Measurements from ENCODE around the gene ELK4. TPM values are rescaled to one million over a fixed set of nuclear protein-coding genes. Genes with fewer than 3 reads are reported as not detected.

ELK4 gene
- total and polyA plus RNA-seq, 2 donors (not counting 1 experiment from before 2014, with no cell fraction given) = 11.7 to 11.8 TPM

DNA sequence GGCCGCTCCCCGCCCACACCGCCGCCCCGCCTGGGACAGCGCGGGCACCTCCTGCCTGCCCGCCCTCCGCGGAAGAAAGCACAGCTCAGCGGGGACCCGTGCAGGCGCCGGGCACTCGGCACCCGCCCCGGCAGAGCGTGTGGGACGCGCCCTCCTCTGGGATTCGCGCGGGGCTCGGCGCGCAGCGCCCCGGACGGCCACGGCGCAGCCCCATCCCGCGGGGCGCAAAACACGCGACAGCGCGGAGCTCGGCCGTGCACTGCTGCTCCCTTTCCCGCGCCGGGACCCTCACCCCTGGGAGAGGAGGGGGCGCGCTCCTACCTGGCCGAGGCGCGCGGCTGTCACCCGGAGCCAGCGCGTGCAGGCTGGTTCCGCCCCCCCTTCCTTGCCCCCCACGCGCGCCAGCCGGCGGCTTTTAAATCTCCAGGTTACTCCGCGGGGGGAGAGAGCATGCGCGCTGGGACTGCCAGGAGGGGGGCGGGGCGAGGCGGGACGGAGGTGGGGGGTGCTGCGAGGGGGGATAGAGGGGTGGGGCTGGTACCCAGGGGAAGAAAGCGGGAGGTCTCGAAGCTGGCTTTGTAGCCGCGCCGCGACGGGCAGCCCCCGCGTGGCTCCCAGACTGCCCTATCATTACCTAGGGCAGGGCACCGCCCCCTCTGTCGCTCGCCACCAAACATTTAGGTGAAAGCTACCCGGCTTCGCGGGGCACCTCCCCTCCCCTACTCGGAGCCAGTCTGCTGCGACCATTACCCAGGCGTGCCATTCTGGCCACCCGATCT, 48.5 kb upstream of the ELK4 start, which contains the start of gene SLC45A3:
Gene SLC45A3, minus strand, starts transcription at position 437 of the 779 bp plus-strand sequence. CDS start 15,853 bp downstream, outside the sequence.
- Histone ChIP-seq H3K4me2 (ENCODE audit: extremely low read depth, insufficient read depth, low read length) (peak within 1 kb of the TSS; percentile 82), H3K4me1 (ENCODE audit: control insufficient read depth, extremely low read depth, insufficient read depth, low read length) (peaks cover 7% of the 10 kb centered on the region), H3K36me3 (ENCODE audit: control insufficient read depth, insufficient read depth, low read length) (no peaks in the 10 kb centered on the region), H4K20me1 (ENCODE audit: control insufficient read depth, extremely low read depth, insufficient read depth, low read length) (no peaks in the 10 kb centered on the region), H3K9me3 (ENCODE audit: control insufficient read depth, insufficient read depth, low read depth, low read length) (no peaks in the 10 kb centered on the region), H3K27me3 (ENCODE audit: control insufficient read depth, insufficient read depth, low read length) (peaks cover 6% of the 10 kb centered on the region), H3K9ac (ENCODE audit: insufficient read depth, low read length) (peak within 1 kb of the TSS; percentile 53), H3K4me3 (replicated peaks in 1 of 4; ENCODE audit: control extremely low read depth in 1 of 4, insufficient read depth in 1 of 4, low read depth in 3 of 4, low read length in 4 of 4) (peak within 1 kb of the TSS; percentile 40 to 67 (median 61)), H3K27ac (ENCODE audit: insufficient read depth, low read length) (peak within 1 kb of the TSS; percentile 71), H3K79me2 (ENCODE audit: control insufficient read depth, insufficient read depth, low read length) (no peaks in the 10 kb centered on the region), H2AFZ (ENCODE audit: low read length) (peak within 1 kb of the TSS; percentile 83)
- no peak for TF ChIP-seq EZH2 (IDR thresholded peaks at IDR 0.05; ENCODE audit: low read length, missing control alignments)
- TF ChIP-seq, protein P1, sequence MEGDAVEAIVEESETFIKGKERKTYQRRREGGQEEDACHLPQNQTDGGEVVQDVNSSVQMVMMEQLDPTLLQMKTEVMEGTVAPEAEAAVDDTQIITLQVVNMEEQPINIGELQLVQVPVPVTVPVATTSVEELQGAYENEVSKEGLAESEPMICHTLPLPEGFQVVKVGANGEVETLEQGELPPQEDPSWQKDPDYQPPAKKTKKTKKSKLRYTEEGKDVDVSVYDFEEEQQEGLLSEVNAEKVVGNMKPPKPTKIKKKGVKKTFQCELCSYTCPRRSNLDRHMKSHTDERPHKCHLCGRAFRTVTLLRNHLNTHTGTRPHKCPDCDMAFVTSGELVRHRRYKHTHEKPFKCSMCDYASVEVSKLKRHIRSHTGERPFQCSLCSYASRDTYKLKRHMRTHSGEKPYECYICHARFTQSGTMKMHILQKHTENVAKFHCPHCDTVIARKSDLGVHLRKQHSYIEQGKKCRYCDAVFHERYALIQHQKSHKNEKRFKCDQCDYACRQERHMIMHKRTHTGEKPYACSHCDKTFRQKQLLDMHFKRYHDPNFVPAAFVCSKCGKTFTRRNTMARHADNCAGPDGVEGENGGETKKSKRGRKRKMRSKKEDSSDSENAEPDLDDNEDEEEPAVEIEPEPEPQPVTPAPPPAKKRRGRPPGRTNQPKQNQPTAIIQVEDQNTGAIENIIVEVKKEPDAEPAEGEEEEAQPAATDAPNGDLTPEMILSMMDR (conservative IDR thresholded peaks at IDR 0.05 in 1 of 2, IDR thresholded peaks at IDR 0.05 in 1 of 2; ENCODE audit: low read depth in 1 of 2, low read length in 2 of 2) = no peak
- no peak for DNase-seq (ENCODE audit: low read depth in 2 of 2)

DNA sequence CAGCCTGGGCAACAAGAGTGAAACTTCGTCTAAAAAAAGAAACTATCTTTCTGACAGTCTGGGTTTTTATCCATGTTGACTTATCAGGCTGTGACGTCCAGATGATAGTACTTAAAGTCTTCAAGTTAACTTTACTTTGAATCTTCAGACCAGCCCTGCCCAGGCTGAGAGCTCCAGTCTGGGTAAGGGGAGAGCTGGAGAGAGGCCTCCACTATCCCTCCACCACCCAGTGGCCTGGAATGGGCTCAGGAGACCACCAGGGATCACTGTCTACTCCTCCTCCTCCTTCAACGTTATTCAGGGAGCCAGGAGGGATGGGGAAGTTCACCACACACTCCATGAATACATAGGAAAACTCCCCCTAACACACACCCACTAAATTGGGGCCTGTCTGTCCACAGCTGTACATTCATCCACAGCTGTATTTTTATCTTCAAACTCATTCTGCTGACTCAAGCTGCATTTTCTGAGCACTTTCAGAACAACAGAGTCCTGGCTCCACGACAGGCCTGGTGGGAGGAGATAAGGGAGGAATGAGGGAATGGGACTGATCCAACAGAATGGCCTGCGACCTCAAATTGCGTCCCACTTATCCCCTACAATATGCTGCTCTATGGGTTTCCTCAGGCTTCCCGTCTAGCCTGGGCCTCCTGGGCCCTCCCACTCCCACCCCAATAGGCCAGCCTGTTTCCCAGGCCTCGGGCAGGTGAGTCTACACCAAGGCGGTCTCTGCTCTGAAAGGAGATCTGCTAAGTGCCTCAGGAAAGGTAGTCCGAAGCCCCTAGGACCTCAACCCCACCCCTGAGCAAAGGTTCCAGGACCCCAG, 46.7 kb upstream of the ELK4 start:
- no peaks in the 10 kb centered on the region for H3K9me3 ChIP-seq (ENCODE audit: control insufficient read depth, insufficient read depth, low read depth, low read length)
- peak; percentile 58 to 68 for DNase-seq (ENCODE audit: low read depth in 2 of 2)
- peak overlapping the region in 1 of 4 experiments; percentile 65 for H3K4me3 ChIP-seq (replicated peaks in 1 of 4; ENCODE audit: control extremely low read depth in 1 of 4, insufficient read depth in 1 of 4, low read depth in 3 of 4, low read length in 4 of 4)
- H3K79me2 ChIP-seq (ENCODE audit: control insufficient read depth, insufficient read depth, low read length) = no peaks in the 10 kb centered on the region
- no peak overlapping the region for H3K9ac ChIP-seq (ENCODE audit: insufficient read depth, low read length)
- no peaks in the 10 kb centered on the region for H3K36me3 ChIP-seq (ENCODE audit: control insufficient read depth, insufficient read depth, low read length)
- H3K4me2 ChIP-seq (ENCODE audit: extremely low read depth, insufficient read depth, low read length) = peak overlapping the region; percentile 82
- no peak overlapping the region for H2AFZ ChIP-seq (ENCODE audit: low read length)
- no peak overlapping the region for H3K27ac ChIP-seq (ENCODE audit: insufficient read depth, low read length)
- peaks cover 6% of the 10 kb centered on the region for H3K27me3 ChIP-seq (ENCODE audit: control insufficient read depth, insufficient read depth, low read length)
- TF ChIP-seq, protein P1 (conservative IDR thresholded peaks at IDR 0.05 in 1 of 2, IDR thresholded peaks at IDR 0.05 in 1 of 2; ENCODE audit: low read depth in 1 of 2, low read length in 2 of 2) = no peak
- no peak for TF ChIP-seq EZH2 (IDR thresholded peaks at IDR 0.05; ENCODE audit: low read length, missing control alignments)
- no peaks in the 10 kb centered on the region for H4K20me1 ChIP-seq (ENCODE audit: control insufficient read depth, extremely low read depth, insufficient read depth, low read length)
- peaks cover 7% of the 10 kb centered on the region for H3K4me1 ChIP-seq (ENCODE audit: control insufficient read depth, extremely low read depth, insufficient read depth, low read length)

DNA sequence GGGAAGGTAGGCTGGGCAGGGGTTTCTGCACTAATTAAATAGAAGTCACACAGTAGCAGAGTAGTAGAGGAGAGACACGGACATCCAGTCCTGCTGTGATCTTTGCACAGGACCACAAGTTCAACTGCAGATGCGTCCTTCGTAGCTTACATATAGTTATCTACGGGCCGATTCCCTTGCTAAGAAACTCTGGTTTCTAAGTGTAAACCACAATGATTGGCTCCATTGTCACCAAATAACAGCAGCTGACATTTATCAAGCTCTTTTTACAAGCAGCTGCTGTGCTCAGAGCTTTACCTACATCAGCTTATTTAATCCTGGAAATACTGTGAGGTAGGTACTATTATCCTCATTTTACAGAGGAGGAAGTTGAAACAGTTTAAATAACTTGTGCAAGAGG, 45.4 kb upstream of the ELK4 start:
- Histone ChIP-seq H4K20me1 (ENCODE audit: control insufficient read depth, extremely low read depth, insufficient read depth, low read length) (no peaks in the 10 kb centered on the region), H3K4me2 (ENCODE audit: extremely low read depth, insufficient read depth, low read length) (no peak overlapping the region), H3K36me3 (ENCODE audit: control insufficient read depth, insufficient read depth, low read length) (no peaks in the 10 kb centered on the region), H3K27ac (ENCODE audit: insufficient read depth, low read length) (no peak overlapping the region), H3K9ac (ENCODE audit: insufficient read depth, low read length) (no peak overlapping the region), H3K9me3 (ENCODE audit: control insufficient read depth, insufficient read depth, low read depth, low read length) (no peaks in the 10 kb centered on the region), H2AFZ (ENCODE audit: low read length) (no peak overlapping the region), H3K4me1 (ENCODE audit: control insufficient read depth, extremely low read depth, insufficient read depth, low read length) (peaks cover 7% of the 10 kb centered on the region), H3K79me2 (ENCODE audit: control insufficient read depth, insufficient read depth, low read length) (no peaks in the 10 kb centered on the region), H3K27me3 (ENCODE audit: control insufficient read depth, insufficient read depth, low read length) (peaks cover 6% of the 10 kb centered on the region), H3K4me3 (replicated peaks in 1 of 4; ENCODE audit: control extremely low read depth in 1 of 4, insufficient read depth in 1 of 4, low read depth in 3 of 4, low read length in 4 of 4) (no peak overlapping the region)
- TF ChIP-seq, protein P1 (conservative IDR thresholded peaks at IDR 0.05 in 1 of 2, IDR thresholded peaks at IDR 0.05 in 1 of 2; ENCODE audit: low read depth in 1 of 2, low read length in 2 of 2) = no peak
- TF ChIP-seq EZH2 (IDR thresholded peaks at IDR 0.05; ENCODE audit: low read length, missing control alignments) = no peak
- no peak for DNase-seq (ENCODE audit: low read depth in 2 of 2)
